AML-193 (cell line): ENCODE measurements around the gene SARNP.
"Not testable (repeated sequence)": the region's sequence is repeated elsewhere in the genome, so short reads cannot be mapped to it uniquely, and the experiment has no call there.

Source experiments
- DNase-seq, 2 experiments: peaks; one replicate each; lab custom pipeline; 2025; lab: John Stamatoyannopoulos, UW

The SARNP gene

DNA sequence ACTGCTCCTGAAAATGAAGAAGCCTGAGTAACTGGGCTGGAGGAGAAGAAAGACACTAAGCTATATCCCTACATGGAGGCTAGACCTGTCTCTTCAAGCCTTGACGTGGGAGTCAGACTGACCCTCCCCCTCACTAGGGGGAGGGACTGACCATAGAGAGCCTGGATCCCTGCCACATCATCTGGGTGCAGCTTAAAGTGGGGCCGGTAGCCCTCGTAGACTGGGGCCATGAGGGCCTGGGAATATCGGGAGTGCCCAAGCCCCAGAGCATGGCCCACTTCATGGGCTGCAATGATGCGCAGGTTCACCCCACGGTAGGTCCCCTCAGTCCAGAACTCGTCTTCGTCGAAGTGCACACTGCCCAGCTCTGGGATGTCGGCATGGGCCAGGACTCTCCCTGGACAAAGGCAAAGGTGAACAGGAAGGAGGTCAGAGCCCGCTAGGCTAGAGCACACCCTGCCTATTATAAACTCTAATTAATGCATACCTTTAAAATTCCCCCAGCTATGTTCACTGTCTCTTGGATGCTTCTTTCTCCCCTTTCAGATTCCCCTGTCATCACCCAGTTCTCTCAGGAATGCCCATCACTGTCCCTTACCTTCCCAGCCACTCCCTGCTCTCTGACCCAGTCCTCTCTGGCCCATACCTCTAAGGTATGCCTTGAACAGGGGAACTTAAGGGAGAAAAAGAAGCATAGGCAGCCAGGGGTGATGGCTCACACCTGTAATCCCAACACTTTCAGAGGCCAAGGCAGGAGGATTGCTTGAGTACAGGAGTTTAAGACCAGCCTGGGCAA is 22.0 kb upstream of the SARNP start:
- no peak for DNase-seq

DNA sequence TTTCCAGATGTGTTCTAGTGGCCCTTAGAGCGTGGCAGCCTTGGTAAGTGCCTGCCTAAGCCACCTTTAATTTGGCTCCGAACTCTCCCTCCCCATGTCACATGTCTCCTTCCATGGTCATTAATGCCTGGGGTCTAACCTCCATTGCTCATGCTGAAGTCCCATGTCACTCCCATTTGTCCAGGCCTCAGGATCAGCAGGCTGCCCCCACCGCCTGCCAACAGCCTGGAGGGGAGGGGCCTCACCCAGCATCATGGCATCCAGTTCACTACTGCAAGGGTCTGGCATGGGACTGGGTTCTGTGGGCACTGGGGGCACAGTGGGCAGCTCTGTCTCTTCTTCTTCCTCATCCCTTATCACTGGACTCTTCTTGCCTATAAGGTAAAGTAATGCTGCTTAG is 20.8 kb upstream of the SARNP start:
- no peak for DNase-seq

DNA sequence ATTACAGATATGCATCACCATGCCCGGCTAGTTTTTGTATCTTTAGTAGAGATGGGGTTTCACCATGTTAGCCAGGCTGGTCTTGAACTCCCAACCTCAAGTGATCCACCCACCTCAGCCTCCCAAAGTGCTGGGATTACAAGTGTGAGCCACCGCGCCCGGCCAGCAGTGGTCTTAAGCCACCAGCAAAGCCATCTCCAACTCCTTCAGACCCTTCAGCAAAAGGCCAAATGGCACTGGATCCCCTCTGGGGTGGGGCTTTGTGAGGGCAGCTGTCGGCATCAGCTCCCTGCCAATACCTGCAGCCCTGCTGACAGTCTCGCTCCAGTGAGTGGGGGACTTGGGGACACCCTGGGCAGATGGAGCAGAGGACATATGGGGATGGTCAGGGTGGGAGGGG is 16.9 kb upstream of the SARNP start:
- DNase-seq = not testable (repeated sequence)

DNA sequence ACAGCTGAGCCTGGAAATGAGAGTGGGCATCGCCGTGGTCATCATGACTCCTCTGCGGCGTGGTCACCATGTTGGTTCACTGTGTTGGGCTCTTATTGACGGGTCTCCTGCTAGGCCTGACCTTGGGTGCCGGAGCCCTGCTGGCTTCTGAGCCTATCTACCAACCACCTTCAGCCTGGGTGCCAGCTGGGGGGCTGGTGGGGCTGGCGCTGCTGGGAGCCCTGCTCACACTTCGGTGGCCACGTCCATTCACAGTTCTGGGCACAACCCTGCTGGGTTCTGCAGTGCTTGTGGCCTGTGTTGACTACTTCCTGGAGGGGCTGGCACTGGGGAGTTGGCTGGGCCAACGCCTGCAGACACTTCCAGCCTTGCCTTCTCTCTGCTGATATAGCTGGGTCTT is 15.5 kb upstream of the SARNP start:
- no peak for DNase-seq

DNA sequence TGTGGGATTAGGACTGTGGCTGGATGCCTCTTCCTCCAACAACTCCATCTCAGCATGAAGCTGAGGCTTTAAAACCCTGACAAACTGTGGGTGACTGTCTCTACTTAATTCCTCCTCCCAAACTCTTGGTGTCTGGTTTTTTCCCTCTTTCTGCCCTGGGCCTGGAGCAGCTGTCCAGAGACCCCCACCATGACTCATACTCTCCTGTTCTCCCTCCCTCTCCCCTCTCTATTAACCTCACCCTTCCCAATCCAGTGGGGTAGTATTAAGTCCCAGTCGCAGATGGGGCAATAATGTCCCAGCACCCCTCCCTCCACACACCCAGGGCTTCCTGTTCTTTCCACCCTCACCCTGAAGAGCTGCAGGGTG is 13.9 kb upstream of the SARNP start:
- no peak for DNase-seq

DNA sequence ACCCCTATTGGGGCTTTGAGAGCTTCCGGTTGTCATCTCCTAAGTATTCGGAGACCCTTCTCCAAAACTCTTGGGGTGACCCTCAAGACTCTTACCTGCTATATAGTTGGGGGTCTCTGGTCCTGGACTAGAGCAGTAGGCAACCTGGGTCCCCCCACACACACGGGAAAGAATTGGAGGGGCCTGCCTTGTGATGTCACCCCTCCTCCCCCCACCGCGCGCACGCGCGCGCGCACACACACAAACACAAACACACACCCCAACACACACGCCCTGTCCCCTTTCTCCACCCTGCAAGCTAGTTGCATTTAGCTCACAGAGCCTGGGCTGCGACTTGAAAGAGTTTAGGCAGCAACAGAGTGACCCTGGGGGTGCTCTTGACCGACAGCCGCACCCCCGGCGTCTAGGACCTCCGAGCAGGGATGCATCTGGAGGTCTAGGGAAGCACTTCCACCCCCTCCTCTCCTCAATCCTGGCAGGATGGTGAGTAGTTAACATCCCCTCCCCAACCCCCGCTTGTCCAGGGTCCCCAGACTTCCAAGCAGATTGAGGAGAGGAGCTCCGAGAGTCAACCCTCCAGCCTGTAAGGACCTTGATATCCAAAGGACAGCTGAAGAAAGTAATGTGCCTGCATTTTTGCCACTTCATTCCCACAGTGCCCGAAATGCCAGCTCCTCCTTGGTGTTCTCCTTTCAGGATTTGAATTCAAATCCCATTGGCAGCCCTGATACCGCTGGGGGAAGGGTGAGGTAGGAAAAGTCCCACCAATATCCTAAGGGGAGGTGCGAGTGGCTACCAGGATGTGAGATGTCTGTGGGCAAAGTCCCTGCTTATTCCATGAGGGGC is 13.3 kb upstream of the SARNP start:
- DNase-seq = no peak

DNA sequence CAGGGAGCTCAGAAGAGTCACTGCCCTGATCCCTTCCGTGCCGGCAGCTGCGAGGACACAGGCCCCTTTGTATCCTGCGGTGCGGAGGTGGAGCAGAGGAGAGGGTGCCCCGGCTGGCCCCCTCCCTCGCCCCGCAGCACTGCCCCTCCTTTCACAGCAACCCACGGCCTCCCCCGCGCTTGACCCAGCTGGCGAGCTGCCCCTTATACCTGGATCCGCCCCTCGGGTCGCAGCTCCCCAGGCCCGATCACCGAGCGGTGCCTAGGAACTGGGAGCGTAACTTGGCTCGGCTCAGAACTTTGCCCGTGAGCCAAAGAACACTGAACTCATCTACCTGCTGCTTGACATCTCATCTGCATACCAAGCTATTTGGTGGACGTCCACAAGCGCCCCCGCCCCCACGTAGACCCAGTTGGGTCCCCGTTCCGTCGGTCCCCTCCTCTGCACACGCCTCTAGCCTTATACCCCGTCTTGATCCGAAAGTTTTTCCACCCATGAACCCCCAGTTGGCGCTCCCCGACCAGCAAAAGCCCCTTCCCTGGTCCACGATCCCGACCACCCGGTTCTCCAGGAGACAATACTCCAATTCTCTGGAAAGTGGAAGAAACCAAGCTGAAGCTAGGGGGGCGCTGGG is 12.6 kb upstream of the SARNP start:
- DNase-seq = no peak

DNA sequence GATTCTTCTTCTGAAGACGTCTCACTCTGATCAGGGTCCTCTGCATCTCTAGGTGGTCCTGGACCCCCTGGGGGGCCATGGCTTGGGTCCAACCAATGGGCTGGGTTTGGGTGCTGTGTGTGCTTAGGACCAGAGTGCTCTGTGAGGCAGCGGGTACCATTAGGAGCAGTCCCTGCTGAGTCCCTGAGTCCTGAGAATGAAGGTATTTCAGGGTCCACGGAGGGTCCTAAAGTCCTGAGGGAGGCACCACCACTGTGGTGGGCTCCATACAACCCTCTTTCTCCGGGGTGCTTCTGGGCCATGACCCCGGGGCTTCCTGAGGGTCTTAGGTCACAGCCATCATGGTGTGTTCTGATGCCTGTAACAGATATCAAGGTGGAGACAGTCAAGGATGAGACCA is 10.8 kb upstream of the SARNP start:
- DNase-seq = no peak

DNA sequence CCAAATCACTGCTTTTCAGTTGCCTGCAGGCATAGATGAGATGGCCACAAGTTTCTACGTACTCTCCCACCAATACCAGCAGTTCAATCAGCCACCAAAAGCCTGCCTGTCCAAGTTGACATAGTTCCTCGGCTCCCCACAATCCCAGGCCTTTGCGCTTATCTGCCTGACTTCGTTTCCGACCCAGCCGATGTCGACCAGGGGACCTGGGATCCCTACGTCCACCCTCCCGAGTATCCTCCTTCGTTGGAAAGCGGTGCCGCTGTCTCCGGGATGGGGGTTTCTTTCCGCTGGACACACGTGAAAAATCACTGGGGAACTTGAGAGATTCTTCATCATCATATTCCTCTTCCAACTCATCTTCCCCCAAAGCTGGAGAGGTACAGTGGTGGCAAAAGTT is 10.3 kb upstream of the SARNP start:
- DNase-seq = no peak

DNA sequence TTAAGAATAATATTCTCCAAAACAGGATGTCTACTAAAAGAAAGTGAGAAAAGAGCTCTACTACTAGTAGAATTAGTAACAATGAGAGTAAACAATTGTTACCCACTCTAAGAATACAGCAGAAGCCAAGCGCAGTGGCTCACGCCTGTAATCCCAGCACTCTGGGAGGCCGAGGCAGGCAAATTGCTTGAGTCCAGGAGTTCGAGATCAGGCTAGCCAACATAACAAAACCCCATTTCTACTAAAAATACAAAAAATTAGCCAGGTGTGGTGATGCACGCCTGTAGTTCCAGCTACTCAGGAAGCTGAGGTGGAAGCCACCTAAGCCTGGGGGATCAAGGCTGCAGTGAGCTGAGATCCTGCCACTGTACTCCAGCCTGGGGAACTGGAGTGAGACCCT is 7.2 kb upstream of the SARNP start:
- no peak for DNase-seq

DNA sequence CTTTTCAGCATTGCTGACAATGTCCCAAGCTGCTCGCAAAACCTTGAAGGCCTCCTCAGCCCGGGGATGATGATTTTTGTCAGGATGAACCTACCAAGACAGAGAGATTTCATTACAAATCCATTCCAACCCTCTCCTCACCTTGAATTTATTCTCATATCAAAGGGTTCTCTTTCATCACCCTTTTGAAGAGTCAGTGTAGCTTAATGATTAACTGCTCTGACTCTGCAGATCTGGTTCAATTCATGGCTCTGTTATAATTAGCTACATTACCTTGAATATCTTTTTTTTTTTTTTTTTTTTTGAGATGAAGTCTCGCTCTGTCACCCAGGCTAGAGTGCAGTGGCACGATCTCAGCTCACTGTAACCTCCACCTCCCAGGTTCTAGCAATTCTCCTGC is 5.9 kb upstream of the SARNP start:
- no peak for DNase-seq

DNA sequence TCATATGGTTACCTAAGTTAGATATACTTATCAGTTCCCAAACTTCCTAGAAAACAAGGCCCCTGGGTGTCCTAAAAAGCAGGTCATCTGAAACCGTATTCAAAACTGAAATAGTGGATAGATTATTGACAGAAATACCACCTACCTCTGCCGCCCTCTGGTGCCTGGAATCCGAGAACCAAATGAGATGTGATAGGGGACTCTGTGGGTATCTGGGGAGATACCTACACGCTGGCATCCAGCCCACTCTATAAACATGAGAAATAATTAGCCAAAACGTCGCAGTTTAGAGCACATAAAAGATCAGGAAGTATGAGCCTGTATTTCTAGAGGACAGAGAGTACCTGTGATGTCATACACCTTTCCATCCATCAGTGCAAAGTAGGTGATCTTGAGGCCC is 4.7 kb upstream of the SARNP start:
- no peak for DNase-seq

DNA sequence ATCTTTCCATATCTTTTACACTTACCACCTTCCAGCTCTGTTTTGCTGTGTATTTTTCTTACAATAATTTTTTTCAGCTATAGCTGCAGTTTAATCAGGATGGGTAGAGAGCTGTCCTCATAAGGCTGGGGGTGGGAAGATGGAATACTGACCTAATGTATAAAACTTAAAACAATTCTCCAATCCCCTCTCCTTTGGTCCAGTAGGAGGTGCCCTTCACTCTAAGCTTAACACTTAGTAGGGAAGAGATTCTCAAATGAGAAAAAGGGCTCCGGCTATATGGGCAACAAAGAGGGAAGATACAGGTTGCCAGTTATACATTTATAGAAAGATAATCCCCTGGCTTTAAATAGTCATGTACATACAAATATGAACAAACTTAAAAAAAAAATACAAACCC is 3.2 kb upstream of the SARNP start:
- DNase-seq = peak; percentile 38 to 43

DNA sequence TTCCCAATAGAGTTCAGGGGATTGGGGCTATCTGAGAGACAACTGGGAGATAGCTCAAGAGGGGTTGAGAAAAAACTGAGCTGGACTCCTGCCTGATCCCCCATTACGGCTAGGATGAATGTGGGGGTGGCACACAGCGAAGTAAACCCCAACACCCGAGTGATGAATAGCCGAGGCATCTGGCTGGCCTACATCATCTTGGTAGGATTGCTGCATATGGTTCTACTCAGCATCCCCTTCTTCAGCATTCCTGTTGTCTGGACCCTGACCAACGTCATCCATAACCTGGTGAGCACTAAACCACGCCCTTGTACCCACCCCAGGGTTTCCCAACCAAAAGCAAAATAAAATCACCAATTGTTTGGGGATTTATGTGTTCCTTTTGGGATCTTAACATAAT is 1.4 kb upstream of the SARNP start:
- no peak for DNase-seq

DNA sequence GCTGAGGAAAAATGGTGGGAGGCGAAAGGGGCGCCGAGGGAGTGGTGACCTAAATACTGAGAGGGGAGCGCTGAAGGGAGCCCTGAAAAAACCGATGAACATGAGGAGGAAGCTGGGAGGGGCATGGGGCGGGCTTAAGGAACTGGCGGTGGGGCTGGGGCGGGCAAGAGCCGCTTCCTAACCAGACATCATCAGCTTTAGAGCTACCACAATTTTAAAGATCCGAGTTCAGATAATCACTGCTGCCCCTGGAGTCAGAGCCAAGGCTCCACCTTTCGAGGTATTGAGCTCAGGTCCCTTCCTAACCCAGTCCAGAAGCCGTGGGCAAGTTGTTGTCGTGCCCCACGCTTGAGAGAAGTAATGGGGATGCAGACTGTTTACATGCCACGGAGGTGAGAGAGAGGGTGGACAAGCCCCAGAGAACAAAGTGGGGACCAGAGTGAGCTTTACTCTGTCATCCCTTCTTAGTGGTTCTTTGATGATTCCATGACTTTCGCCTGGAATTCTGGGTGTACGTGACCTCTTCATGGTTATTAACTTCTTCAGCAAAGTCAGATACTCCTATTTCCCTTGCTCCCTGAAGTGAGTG is 710 bp upstream of the SARNP start:
- peak; percentile 72 to 74 for DNase-seq

DNA sequence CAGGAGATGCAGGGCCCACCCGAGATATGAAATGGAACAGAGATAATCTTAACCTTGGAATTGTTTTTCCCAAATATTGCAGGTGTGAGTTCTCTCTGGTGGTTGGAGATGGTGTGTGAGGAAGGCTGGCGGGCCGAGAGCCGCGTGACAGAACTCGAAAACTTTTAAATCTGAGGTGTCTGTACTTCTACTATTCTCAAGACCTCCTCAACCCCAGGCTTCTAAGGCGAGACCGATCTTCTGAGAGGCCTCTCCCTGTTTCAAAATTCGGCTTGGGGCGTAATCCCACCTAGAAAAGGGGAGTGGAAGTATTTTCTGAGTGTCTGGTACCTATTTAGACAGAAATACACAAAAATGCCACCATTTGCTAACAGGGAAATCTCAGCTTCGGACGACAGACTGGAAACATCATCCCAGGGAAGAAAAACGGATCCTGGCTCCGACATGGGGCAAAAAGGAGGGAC is 611 bp downstream of the SARNP start:
- no peak for DNase-seq

DNA sequence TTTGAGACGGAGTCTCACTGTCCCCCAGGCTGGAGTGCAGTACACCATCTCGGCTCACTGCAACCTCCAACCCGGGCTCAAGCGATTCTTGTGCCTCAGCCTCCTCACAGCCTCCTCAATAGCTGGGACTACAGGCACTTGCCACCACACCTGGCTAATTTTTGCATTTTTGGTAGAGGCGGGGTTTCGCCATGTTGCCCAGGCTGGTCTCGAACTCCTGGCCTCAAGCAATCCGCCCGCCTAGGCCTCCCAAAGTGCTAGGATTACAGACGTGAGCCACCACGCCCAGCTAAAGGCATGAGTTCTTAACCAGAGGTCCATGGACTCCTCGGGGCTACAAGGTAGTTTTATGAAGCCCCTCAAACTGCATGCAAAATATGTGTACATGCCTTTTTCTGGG is 2.1 kb downstream of the SARNP start:
- no peak for DNase-seq

DNA sequence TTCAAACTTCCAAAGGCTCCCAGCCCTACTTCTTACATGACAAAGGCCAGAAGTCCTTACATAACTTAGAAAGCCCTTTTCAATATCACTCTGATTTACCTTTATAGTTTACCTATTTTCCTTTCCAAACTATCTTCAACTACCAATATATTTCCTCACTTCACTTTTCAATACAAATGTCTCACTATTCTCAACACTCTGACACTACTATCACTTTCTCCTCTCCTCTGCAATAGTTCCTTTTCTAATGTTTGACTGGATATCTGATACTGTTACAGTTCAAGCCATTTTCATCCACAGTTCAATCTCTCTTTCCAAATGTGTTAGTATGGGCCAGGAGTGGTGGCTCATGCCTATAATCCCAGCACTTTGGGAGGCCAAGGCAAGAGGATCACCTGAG is 3.3 kb downstream of the SARNP start:
- DNase-seq = no peak

DNA sequence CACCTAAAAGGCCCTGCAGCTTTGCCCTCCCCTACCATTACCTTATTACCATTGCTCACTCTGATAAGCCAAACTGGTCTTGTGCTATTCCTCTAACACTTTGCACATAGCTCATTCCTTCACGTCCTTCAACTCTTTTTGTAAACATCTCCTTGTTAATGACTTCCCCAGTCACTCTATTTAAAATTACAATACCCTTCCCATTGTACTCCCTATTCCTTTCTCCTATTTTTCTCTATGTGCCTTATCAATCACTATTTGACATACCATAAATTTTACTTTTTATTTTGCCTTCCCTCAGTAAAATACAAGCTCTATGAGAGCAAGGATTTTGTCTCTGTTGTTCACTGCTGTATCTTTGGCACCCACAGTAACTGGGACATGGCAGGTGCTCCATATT is 5.4 kb downstream of the SARNP start:
- no peak for DNase-seq

DNA sequence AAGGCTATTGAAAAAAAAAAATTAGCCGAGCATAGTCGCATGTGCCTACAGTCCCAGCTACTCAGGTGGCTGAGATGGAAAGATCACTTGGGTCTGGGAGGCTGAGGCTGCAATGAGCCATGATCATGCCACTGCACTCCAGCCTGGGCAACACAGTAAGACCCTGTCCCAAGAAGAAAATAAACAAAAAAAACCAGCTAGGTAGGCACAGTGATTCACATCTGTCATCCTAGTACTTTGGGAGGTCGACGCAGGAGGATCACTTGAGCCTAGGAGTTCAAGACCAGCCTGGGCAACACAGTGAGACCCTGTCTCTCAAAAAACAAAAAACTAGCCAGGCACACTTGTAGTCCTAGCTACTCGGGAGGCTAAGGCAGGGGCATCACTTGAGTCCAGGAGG is 8.2 kb downstream of the SARNP start:
- DNase-seq = no peak

DNA sequence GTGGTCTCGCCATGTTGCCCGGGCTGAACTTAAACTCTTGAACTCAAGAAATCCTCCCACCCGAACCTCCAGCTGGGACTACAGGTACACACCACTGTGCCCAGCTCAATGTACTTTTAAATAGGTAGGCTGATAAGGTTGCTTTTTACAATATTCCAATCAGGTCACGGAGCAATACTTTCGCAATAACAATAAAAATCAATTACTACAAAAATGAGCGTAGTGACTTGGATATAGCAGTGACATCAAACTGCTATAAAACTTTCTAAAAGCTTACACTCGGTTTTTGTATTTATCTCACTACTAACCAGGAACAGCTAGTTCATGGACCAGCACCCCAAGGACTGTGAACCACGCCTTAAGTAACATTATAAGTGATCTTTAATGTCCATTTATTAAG is 10.5 kb downstream of the SARNP start:
- no peak for DNase-seq

DNA sequence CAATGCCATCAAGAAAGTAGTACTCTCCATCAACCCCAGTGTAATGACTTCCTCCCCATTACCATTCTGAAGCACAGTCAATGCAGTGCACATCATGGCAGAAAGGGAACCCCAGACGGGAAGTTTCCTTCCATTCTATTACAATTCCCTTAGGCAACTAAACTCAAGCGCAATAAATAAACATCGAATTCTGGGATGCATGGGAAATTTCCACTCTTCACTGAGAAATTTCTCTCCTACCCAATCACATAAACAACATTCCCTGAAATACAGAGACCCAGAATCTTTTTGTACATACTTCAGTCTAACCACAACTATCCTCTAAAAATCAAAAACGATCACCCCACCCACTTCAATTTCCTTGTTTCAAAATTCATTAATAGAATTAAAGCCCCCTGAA is 20.0 kb downstream of the SARNP start:
- no peak for DNase-seq

DNA sequence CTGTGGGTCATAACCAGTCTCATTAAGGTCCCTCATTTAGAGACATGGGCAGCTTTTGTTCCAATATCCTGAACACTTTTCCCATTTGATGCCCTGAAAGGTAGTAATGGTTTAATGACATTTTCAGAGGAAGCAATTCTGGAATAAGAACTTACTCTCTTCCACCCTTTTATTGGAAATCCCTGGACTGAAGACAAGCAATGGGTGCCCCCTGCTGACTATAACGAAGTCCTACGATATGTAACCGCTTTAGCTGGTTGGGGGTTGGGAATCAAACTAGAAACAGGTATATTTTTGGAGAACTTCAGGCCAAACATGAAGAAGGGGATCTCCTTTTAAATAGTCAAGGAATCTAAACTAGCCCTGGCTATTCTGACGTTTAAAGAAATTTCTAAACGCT is 20.5 kb downstream of the SARNP start:
- peak; percentile 11 to 14 for DNase-seq
